Omental fat pad (tissue), 4 donors: ENCODE data around the gene AMN. TPM values are rescaled to one million over a fixed set of nuclear protein-coding genes. Genes with fewer than 3 reads are reported as not detected.

Source experiments
- ATAC-seq: fragments of 150-250 bp; one replicate; pipeline ENCODE4 v1.9.1; 2016; ENCODE audit warnings: mild to moderate bottlenecking, moderate library complexity; ENCODE audit not compliant: low FRiP score
- DNase-seq: peaks from one replicate; pipeline ENCODE4 v3.0.0-alpha.2; 2019; ENCODE audit warnings: low spot score
- total RNA-seq, 4 donors: library from RNA; depleted of rRNA; stranded (reverse); fragments of >200 nt; gene quantifications; one replicate each; pipeline ENCODE4 v1.1.0, GENCODE V29; 2016
- TF ChIP-seq, protein P1 (sequence below), 3 donors: fragments of 450-650 bp; IDR thresholded peaks; one replicate each; pipeline ENCODE4 v1.5.1; 2016 to 2017; ENCODE audit warnings: antibody characterized with exemption in 3 of 3, mild to moderate bottlenecking in 3 of 3, moderate library complexity in 2 of 3

Gene AMN
- total RNA-seq, 4 donors from 2014 or later: 0.72 to 2.7 (median 1.7) TPM

GRCh38 chr14:102937331-102938175 is 15.1 kb downstream of the AMN start:
- TF ChIP-seq, protein P1, sequence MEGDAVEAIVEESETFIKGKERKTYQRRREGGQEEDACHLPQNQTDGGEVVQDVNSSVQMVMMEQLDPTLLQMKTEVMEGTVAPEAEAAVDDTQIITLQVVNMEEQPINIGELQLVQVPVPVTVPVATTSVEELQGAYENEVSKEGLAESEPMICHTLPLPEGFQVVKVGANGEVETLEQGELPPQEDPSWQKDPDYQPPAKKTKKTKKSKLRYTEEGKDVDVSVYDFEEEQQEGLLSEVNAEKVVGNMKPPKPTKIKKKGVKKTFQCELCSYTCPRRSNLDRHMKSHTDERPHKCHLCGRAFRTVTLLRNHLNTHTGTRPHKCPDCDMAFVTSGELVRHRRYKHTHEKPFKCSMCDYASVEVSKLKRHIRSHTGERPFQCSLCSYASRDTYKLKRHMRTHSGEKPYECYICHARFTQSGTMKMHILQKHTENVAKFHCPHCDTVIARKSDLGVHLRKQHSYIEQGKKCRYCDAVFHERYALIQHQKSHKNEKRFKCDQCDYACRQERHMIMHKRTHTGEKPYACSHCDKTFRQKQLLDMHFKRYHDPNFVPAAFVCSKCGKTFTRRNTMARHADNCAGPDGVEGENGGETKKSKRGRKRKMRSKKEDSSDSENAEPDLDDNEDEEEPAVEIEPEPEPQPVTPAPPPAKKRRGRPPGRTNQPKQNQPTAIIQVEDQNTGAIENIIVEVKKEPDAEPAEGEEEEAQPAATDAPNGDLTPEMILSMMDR (IDR thresholded peaks at IDR 0.05): no peak

GRCh38 chr14:102938191-102938590 is 15.7 kb downstream of the AMN start:
- TF ChIP-seq, protein P1 (IDR thresholded peaks at IDR 0.05): no peak
- ATAC-seq: no peak
- DNase-seq: no peak

More at GRCh38 chr14:102937331-102938175, 15.1 kb downstream of the AMN start:
- ATAC-seq: no peak
- DNase-seq: no peak

DNA sequence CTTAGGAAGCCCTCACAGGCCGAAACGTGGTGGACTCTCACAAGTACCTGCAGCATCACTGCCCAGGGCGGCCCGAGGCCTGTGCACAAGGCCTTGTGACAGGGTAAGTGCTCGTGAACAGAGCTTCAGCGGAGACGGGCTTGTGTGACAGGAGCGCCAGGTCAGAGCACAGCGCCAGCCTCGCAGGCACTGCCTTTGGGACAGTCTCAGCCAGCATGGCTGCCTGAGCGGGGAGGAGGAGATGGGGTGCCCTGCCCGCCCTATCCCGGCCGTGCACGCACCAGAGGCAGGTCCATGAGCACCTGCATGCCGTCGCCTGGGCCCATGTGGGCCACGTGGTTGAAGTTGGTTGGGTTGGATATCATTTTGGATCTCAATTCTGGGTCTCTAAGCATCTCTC is 16.9 kb downstream of the AMN start:
- DNase-seq (no peak), ATAC-seq (no peak)
- TF ChIP-seq, protein P1 (IDR thresholded peaks at IDR 0.05): no peak

DNA sequence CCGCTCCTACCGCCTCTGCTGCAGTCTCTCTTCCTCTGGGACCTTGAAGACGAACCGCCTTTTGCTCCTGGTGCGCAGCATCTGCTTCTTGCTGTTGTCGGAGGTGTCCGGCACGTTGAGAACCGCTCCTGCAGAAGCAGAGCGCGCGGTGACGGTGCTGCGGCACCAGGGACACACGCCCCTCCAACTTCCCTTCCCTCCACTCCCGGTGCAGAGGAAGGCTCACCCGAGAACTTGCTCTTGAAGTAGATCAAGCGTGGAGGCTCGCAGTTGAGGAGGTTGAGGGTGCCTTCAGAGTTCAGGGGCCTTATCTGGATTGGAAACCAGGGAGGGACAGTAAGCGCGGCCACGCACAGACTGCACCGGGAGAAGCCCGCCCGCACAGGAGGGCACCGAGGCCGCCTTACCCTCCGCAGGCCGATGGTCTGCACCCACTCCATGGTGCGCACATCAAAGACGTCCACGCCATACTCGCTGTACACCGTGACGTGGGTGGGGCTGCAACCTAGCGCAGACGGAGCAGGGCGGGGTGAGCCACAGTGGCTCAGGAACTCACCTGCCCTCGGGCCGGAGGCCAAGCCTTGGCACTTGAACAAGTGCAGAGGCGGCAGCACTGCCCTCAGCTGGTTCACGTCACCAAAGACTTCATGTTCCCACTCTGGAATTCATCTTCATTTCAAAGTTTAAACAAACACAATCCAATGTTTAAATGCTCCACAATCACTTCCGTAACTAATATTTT is 17.5 kb downstream of the AMN start:
- DNase-seq: no peak
- TF ChIP-seq, protein P1 (IDR thresholded peaks at IDR 0.05): no peak
- ATAC-seq: no peak

- DNase-seq (no peak), ATAC-seq (no peak)
- TF ChIP-seq, protein P1 (IDR thresholded peaks at IDR 0.05): no peak
Measured at GRCh38 chr14:102940729-102941362, 18.4 kb downstream of the AMN start.

GRCh38 chr14:102941419-102942011 is 19.1 kb downstream of the AMN start:
- DNase-seq: no peak
- TF ChIP-seq, protein P1 (IDR thresholded peaks at IDR 0.05): no peak
- no peak for ATAC-seq
